Thyroid gland (tissue), 4 donors: ENCODE data around the gene ATF2.

Source experiments
- CTCF ChIP-seq, 6 experiments: fragments of 200-600 bp in 3 of 6; fragments of 450-650 bp in 3 of 6; sonication (generic) in 3 of 6; IDR thresholded peaks; one replicate each; pipeline ENCODE4 v1.5.1; 2016 to 2019; ENCODE audit warnings: antibody characterized with exemption in 6 of 6, mild to moderate bottlenecking in 2 of 6, inconsistent platforms in 1 of 6, moderate library complexity in 1 of 6
- POLR2A ChIP-seq, 2 donors: fragments of 450-650 bp; IDR thresholded peaks; one replicate each; pipeline ENCODE4 v1.6.1; 2017; ENCODE audit warnings: antibody characterized with exemption in 2 of 2, mild to moderate bottlenecking in 2 of 2, moderate library complexity in 1 of 2

- TF ChIP-seq POLR2A (IDR thresholded peaks at IDR 0.05) (peak; percentile 37 to 91), CTCF (IDR thresholded peaks at IDR 0.05) (peak in 1 of 6 experiments; percentile 2)
These were observed 13.3 kb upstream of the ATF2 start, which contains the start of gene ATP5MC3 for GRCh38 chr2:175181104-175181876.
